ENCODE results near the gene MC1R.

MC1R gene

DNA sequence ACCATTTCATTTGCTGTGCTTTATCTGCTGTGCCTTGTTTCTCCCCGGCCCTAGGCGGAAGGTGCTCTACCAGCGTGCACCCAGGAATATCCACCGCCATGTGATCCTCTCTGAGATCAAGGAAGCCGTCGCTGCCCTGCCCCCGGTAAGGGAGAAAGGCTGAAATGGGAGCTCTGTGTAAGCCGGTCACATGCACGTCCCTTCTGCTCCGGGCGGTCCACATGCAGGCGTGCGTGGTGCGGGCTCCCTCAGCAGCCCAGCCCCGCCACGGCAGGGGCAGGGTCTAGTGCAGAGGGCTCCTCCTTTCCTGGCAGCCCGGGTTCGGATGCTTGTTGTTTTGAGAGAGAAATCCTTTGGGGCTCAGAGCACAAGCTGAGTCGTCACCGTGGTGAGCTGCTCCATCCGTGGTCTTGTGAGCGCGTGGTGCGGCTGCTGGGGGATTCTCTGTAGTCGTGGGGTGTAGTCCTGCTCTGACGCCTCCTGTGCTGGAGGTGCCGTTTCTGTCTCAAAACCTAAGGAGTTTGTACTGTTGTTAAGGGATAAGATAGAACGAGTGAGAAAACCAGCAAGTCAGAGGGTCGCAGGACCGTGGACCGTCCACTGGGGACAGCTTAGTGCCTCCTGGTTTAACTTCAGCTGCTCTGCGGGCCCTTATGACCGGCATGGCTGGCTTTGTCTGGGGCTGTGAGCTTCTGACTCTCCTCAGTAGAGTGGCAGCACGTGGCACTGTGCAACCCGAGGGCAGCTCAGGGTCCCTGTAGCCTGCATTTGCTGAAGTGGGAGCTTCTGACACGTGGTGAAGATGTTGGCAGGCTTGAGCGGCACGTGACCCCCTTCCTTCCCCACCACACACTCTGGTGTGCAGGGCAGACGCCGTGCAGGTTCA is 12.3 kb upstream of the MC1R start:
- no peaks in the 10 kb centered on the region for H3K4me1 ChIP-seq (ENCODE audit: low read length)
- peaks cover 38% of the 10 kb centered on the region for H3K36me3 ChIP-seq (replicated peaks; ENCODE audit: low read depth, low read length)
- TF ChIP-seq EZH2phosphoT487 (IDR thresholded peaks at IDR 0.05; ENCODE audit: low read depth) = no peak
- TF ChIP-seq, protein P1, sequence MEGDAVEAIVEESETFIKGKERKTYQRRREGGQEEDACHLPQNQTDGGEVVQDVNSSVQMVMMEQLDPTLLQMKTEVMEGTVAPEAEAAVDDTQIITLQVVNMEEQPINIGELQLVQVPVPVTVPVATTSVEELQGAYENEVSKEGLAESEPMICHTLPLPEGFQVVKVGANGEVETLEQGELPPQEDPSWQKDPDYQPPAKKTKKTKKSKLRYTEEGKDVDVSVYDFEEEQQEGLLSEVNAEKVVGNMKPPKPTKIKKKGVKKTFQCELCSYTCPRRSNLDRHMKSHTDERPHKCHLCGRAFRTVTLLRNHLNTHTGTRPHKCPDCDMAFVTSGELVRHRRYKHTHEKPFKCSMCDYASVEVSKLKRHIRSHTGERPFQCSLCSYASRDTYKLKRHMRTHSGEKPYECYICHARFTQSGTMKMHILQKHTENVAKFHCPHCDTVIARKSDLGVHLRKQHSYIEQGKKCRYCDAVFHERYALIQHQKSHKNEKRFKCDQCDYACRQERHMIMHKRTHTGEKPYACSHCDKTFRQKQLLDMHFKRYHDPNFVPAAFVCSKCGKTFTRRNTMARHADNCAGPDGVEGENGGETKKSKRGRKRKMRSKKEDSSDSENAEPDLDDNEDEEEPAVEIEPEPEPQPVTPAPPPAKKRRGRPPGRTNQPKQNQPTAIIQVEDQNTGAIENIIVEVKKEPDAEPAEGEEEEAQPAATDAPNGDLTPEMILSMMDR (IDR thresholded peaks at IDR 0.05; ENCODE audit: low read depth, low read length) = no peak
- H3K27me3 ChIP-seq (ENCODE audit: low read depth, low read length) = no peaks in the 10 kb centered on the region
- H3K9ac ChIP-seq (ENCODE audit: low read length) = no peak overlapping the region
- H3K4me2 ChIP-seq (ENCODE audit: low read length) = no peak overlapping the region
- H3K9me3 ChIP-seq (ENCODE audit: insufficient read depth, low read length) = no peaks in the 10 kb centered on the region
- H3K27ac ChIP-seq (ENCODE audit: low read length) = no peak overlapping the region
- H3K4me3 ChIP-seq (ENCODE audit: low read length) = no peak overlapping the region
- no peaks in the 10 kb centered on the region for H3K79me2 ChIP-seq (ENCODE audit: low read length)
- peaks cover 4% of the 10 kb centered on the region; the same call in 1 of the 2 replicates for H4K20me1 ChIP-seq (ENCODE audit: insufficient read depth, low read length)
- no peak overlapping the region for H2AFZ ChIP-seq (ENCODE audit: low read depth, low read length)

DNA sequence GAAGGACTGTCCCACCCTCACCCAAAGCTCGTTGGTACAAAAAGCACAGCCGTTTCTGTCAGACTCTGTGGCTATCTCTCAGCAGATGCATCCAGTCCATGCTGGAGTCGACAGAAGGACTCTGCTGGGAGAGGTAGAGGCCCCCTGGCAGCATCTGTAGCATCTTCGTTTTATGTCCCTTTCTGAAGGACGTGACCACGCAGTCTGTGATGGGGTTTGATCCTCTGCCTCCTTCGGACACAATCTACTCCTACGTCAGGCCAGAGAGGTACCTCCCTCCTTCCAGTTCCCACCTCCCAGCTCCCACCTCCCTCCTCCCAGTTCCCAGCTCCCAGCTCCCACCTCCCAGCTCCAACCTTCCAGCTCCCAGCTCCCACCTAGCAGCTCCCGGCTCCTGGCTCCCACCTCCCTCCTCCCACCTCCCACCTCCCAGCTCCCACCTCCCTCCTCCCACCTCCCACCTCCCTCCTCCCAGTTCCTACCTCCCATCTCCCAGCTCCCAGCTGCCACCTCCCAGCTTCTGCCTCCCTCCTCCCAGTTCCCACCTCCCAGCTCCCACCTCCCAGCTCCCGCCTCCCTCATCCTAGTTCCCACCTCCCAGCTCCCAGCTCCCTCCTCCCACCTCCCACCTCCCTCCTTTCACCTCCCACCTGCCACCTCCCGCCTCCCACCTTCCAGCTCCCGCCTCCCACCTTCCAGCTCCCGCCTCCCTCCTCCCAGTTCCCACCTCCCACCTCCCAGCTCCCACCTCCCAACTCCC is 11.4 kb upstream of the MC1R start:
- TF ChIP-seq, protein P1 (IDR thresholded peaks at IDR 0.05; ENCODE audit: low read depth, low read length) = no peak
- TF ChIP-seq EZH2phosphoT487 (IDR thresholded peaks at IDR 0.05; ENCODE audit: low read depth) = no peak
- Histone ChIP-seq H3K4me2 (ENCODE audit: low read length) (no peak overlapping the region), H4K20me1 (ENCODE audit: insufficient read depth, low read length) (peaks cover 4% of the 10 kb centered on the region; the same call in 1 of the 2 replicates), H3K79me2 (ENCODE audit: low read length) (no peaks in the 10 kb centered on the region), H2AFZ (ENCODE audit: low read depth, low read length) (no peak overlapping the region), H3K4me1 (ENCODE audit: low read length) (no peaks in the 10 kb centered on the region), H3K9ac (ENCODE audit: low read length) (no peak overlapping the region), H3K36me3 (replicated peaks; ENCODE audit: low read depth, low read length) (peaks cover 39% of the 10 kb centered on the region), H3K27me3 (ENCODE audit: low read depth, low read length) (no peaks in the 10 kb centered on the region), H3K9me3 (ENCODE audit: insufficient read depth, low read length) (no peaks in the 10 kb centered on the region), H3K27ac (ENCODE audit: low read length) (no peak overlapping the region), H3K4me3 (ENCODE audit: low read length) (no peak overlapping the region)

DNA sequence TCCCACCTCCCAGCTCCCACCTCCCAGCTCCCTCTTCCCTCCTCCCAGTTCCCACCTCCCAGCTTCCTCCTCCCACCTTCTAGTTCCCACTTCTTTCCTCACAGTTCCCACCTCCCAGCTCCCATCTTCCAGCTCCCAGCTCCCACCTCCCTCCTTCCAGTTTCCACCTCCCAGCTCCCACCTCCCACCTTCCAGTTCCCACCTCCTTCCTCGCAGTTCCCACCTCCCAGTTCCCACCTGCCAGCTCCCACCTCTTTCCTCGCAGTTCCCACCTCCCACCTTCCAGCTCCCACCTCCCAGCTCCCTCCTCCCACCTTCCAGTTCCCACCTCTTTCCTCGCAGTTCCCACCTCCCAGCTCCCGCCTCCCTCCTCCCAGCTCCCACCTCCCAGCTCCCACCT is 10.4 kb upstream of the MC1R start:
- H3K27me3 ChIP-seq (ENCODE audit: low read depth, low read length) = no peaks in the 10 kb centered on the region
- no peak overlapping the region for H3K27ac ChIP-seq (ENCODE audit: low read length)
- H3K4me2 ChIP-seq (ENCODE audit: low read length) = no peak overlapping the region
- H3K9me3 ChIP-seq (ENCODE audit: insufficient read depth, low read length) = no peaks in the 10 kb centered on the region
- H3K36me3 ChIP-seq (replicated peaks; ENCODE audit: low read depth, low read length) = peaks cover 46% of the 10 kb centered on the region
- no peaks in the 10 kb centered on the region for H3K79me2 ChIP-seq (ENCODE audit: low read length)
- peaks cover 4% of the 10 kb centered on the region; the same call in 1 of the 2 replicates for H4K20me1 ChIP-seq (ENCODE audit: insufficient read depth, low read length)
- no peak overlapping the region for H3K9ac ChIP-seq (ENCODE audit: low read length)
- H2AFZ ChIP-seq (ENCODE audit: low read depth, low read length) = no peak overlapping the region
- no peaks in the 10 kb centered on the region for H3K4me1 ChIP-seq (ENCODE audit: low read length)
- H3K4me3 ChIP-seq (ENCODE audit: low read length) = no peak overlapping the region
- TF ChIP-seq, protein P1 (IDR thresholded peaks at IDR 0.05; ENCODE audit: low read depth, low read length) = no peak
- TF ChIP-seq EZH2phosphoT487 (IDR thresholded peaks at IDR 0.05; ENCODE audit: low read depth) = no peak
